SK-N-SH treated with all-trans-retinoic acid at 6 μM for 48 hours (cell line): ENCODE results near the gene IL36A.

Experiments used
- ATAC-seq: fragments of 200-7000 bp; cut with Tn5 transposase; 3 replicates; pipeline ENCODE4 v1.9.1; 2020; ENCODE audit warnings: mild to moderate bottlenecking, moderate library complexity
- ARNTL ChIP-seq: fragments of 450-650 bp; formaldehyde crosslinking; IDR thresholded peaks from 2 replicates; pipeline ENCODE4 v1.5.0; 2020; ENCODE audit warnings: low read depth, mild to moderate bottlenecking, moderate library complexity, borderline replicate concordance
- BACH2 ChIP-seq: fragments of 250-450 bp; sonication (Bioruptor Pico); IDR thresholded peaks from 2 replicates; pipeline ENCODE4 v1.9.0; 2021; ENCODE audit warnings: mild to moderate bottlenecking, borderline replicate concordance
- CSDC2 ChIP-seq: fragments of 250-450 bp; sonication (Bioruptor Pico); IDR thresholded peaks from 2 replicates; pipeline ENCODE4 v1.5.0; 2020; ENCODE audit warnings: mild to moderate bottlenecking, moderate library complexity
- ESRRG ChIP-seq: fragments of 250-450 bp; sonication (Bioruptor Pico); IDR thresholded peaks from 2 replicates; pipeline ENCODE4 v1.6.1; 2021; ENCODE audit warnings: mild to moderate bottlenecking
- ISL1 ChIP-seq: fragments of 250-450 bp; sonication (Bioruptor Pico); IDR thresholded peaks from 2 replicates; pipeline ENCODE4 v2.1.2; 2022; ENCODE audit warnings: mild to moderate bottlenecking, moderate library complexity
- OSR1 ChIP-seq: fragments of 250-450 bp; sonication (Bioruptor Pico); IDR thresholded peaks from 2 replicates; pipeline ENCODE4 v1.8.0; 2022; ENCODE audit warnings: moderate library complexity, mild to moderate bottlenecking, inconsistent platforms
- PPARA ChIP-seq: fragments of 250-450 bp; sonication (Bioruptor Pico); IDR thresholded peaks from 2 replicates; pipeline ENCODE4 v1.5.0; 2020; ENCODE audit warnings: mild to moderate bottlenecking, borderline replicate concordance
- SNAI2 ChIP-seq: fragments of 250-450 bp; sonication (Bioruptor Pico); IDR thresholded peaks from 2 replicates; pipeline ENCODE4 v1.5.0; 2020; ENCODE audit warnings: mild to moderate bottlenecking, moderate library complexity
- TCF4 ChIP-seq: fragments of 250-450 bp; sonication (Bioruptor Pico); IDR thresholded peaks from 2 replicates; pipeline ENCODE4 v1.8.0; 2021; ENCODE audit warnings: mild to moderate bottlenecking, moderate library complexity, borderline replicate concordance
- TOX ChIP-seq: fragments of 250-450 bp; sonication (Bioruptor Pico); IDR thresholded peaks from 2 replicates; pipeline ENCODE4 v1.8.0; 2021; ENCODE audit warnings: mild to moderate bottlenecking, moderate library complexity, borderline replicate concordance
- ZFP3 ChIP-seq: fragments of 250-450 bp; sonication (Bioruptor Pico); IDR thresholded peaks from 2 replicates; pipeline ENCODE4 v1.5.0; 2020; ENCODE audit warnings: mild to moderate bottlenecking, moderate library complexity
- ZNF70 ChIP-seq: fragments of 450-650 bp; formaldehyde crosslinking; IDR thresholded peaks from 2 replicates; pipeline ENCODE4 v1.5.0; 2020; ENCODE audit warnings: mild to moderate bottlenecking, moderate library complexity
- ZNF8 ChIP-seq: fragments of 450-650 bp; formaldehyde crosslinking; IDR thresholded peaks from 2 replicates; pipeline ENCODE4 v1.5.0; 2020; ENCODE audit warnings: mild to moderate bottlenecking, moderate library complexity
- TF ChIP-seq, protein P1 (sequence below): fragments of 250-450 bp; sonication (Bioruptor Pico); IDR thresholded peaks from 2 replicates; pipeline ENCODE4 v1.8.0; 2020; ENCODE audit warnings: mild to moderate bottlenecking, moderate library complexity, borderline replicate concordance
- TF ChIP-seq, protein P2 (sequence below): fragments of 250-450 bp; sonication (Bioruptor Pico); IDR thresholded peaks from 2 replicates; pipeline ENCODE4 v1.5.0; 2020; ENCODE audit warnings: mild to moderate bottlenecking, moderate library complexity
- TF ChIP-seq, protein P3 (sequence below): fragments of 250-450 bp; sonication (Bioruptor Pico); IDR thresholded peaks from 2 replicates; pipeline ENCODE4 v1.5.1; 2020; ENCODE audit warnings: low read depth, mild to moderate bottlenecking, moderate library complexity
- TF ChIP-seq, protein P4 (sequence below): fragments of 250-450 bp; sonication (Bioruptor Pico); IDR thresholded peaks from 2 replicates; pipeline ENCODE4 v1.8.0; 2021; ENCODE audit warnings: low read depth, mild to moderate bottlenecking, moderate library complexity, borderline replicate concordance
- TF ChIP-seq, protein P5 (sequence below): fragments of 250-450 bp; sonication (Bioruptor Pico); IDR thresholded peaks from 2 replicates; pipeline ENCODE4 v1.5.1; 2021; ENCODE audit warnings: mild to moderate bottlenecking, moderate library complexity

IL36A gene

DNA sequence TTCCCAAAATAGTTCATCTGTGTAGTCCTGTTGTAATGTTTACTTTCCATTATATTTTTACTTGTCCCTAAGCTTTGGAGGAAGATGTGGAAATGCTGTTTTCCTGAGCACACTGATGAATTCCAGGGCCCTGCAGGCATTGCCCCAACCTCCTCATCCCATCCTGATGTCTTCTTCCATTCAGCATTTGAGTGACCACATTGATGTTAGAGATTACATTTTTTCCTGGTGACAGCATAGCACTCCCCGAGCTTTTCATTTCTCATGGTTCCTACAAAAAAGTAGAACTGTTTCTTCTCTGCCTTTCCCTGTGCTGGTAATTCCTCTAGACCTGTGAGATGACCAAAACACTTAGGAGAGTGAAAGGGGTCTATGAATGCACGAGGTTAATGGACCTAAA, 4.8 kb downstream of the IL36A start:
- ATAC-seq = no peak
- TF ChIP-seq ZFP3 (CRISPR knock-in tag) = no peak
- TF ChIP-seq ARNTL (CRISPR knock-in tag) = no peak
- TF ChIP-seq, protein P1, sequence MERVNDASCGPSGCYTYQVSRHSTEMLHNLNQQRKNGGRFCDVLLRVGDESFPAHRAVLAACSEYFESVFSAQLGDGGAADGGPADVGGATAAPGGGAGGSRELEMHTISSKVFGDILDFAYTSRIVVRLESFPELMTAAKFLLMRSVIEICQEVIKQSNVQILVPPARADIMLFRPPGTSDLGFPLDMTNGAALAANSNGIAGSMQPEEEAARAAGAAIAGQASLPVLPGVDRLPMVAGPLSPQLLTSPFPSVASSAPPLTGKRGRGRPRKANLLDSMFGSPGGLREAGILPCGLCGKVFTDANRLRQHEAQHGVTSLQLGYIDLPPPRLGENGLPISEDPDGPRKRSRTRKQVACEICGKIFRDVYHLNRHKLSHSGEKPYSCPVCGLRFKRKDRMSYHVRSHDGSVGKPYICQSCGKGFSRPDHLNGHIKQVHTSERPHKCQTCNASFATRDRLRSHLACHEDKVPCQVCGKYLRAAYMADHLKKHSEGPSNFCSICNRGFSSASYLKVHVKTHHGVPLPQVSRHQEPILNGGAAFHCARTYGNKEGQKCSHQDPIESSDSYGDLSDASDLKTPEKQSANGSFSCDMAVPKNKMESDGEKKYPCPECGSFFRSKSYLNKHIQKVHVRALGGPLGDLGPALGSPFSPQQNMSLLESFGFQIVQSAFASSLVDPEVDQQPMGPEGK (CRISPR knock-in tag) = no peak
- TF ChIP-seq OSR1 (CRISPR knock-in tag) = no peak
- TF ChIP-seq, protein P2, sequence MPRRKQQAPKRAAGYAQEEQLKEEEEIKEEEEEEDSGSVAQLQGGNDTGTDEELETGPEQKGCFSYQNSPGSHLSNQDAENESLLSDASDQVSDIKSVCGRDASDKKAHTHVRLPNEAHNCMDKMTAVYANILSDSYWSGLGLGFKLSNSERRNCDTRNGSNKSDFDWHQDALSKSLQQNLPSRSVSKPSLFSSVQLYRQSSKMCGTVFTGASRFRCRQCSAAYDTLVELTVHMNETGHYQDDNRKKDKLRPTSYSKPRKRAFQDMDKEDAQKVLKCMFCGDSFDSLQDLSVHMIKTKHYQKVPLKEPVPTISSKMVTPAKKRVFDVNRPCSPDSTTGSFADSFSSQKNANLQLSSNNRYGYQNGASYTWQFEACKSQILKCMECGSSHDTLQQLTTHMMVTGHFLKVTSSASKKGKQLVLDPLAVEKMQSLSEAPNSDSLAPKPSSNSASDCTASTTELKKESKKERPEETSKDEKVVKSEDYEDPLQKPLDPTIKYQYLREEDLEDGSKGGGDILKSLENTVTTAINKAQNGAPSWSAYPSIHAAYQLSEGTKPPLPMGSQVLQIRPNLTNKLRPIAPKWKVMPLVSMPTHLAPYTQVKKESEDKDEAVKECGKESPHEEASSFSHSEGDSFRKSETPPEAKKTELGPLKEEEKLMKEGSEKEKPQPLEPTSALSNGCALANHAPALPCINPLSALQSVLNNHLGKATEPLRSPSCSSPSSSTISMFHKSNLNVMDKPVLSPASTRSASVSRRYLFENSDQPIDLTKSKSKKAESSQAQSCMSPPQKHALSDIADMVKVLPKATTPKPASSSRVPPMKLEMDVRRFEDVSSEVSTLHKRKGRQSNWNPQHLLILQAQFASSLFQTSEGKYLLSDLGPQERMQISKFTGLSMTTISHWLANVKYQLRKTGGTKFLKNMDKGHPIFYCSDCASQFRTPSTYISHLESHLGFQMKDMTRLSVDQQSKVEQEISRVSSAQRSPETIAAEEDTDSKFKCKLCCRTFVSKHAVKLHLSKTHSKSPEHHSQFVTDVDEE = no peak
- no peak for TF ChIP-seq TCF4 (CRISPR knock-in tag)
- TF ChIP-seq, protein P3, sequence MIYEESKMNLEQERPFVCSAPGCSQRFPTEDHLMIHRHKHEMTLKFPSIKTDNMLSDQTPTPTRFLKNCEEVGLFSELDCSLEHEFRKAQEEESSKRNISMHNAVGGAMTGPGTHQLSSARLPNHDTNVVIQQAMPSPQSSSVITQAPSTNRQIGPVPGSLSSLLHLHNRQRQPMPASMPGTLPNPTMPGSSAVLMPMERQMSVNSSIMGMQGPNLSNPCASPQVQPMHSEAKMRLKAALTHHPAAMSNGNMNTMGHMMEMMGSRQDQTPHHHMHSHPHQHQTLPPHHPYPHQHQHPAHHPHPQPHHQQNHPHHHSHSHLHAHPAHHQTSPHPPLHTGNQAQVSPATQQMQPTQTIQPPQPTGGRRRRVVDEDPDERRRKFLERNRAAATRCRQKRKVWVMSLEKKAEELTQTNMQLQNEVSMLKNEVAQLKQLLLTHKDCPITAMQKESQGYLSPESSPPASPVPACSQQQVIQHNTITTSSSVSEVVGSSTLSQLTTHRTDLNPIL = no peak
- TF ChIP-seq, protein P4, sequence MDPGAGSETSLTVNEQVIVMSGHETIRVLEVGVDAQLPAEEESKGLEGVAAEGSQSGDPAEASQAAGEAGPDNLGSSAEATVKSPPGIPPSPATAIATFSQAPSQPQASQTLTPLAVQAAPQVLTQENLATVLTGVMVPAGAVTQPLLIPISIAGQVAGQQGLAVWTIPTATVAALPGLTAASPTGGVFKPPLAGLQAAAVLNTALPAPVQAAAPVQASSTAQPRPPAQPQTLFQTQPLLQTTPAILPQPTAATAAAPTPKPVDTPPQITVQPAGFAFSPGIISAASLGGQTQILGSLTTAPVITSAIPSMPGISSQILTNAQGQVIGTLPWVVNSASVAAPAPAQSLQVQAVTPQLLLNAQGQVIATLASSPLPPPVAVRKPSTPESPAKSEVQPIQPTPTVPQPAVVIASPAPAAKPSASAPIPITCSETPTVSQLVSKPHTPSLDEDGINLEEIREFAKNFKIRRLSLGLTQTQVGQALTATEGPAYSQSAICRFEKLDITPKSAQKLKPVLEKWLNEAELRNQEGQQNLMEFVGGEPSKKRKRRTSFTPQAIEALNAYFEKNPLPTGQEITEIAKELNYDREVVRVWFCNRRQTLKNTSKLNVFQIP (CRISPR knock-in tag) = no peak
- no peak for TF ChIP-seq ZNF8 (CRISPR knock-in tag)
- TF ChIP-seq, protein P5, sequence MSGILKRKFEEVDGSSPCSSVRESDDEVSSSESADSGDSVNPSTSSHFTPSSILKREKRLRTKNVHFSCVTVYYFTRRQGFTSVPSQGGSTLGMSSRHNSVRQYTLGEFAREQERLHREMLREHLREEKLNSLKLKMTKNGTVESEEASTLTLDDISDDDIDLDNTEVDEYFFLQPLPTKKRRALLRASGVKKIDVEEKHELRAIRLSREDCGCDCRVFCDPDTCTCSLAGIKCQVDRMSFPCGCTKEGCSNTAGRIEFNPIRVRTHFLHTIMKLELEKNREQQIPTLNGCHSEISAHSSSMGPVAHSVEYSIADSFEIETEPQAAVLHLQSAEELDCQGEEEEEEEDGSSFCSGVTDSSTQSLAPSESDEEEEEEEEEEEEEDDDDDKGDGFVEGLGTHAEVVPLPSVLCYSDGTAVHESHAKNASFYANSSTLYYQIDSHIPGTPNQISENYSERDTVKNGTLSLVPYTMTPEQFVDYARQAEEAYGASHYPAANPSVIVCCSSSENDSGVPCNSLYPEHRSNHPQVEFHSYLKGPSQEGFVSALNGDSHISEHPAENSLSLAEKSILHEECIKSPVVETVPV (CRISPR knock-in tag) = no peak
- TF ChIP-seq BACH2 = no peak
- no peak for TF ChIP-seq PPARA
- TF ChIP-seq, all 23 proteins: peak for 0

DNA sequence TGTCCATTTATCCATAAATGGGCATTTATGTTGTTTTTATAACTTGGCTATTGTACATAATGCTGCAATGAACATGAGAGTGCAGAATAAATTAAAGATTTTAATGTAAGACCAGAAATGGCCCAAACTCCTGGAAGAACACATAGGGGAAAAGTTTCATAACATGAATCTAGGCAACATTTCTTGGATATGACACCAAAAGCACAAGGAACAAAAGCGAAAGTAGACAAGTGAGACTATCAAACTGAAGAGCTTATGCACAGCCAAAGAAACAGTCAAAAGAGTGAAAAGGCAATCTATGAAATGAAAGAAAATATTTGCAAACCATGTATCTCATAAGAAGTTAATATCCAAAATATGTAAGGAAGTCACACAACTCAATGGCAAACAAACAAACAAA, 5.8 kb downstream of the IL36A start:
- no peak for ATAC-seq
- TF ChIP-seq, protein P1 (CRISPR knock-in tag) = no peak
- no peak for TF ChIP-seq ISL1 (CRISPR knock-in tag)
- TF ChIP-seq, all 23 proteins: peak for 0

DNA sequence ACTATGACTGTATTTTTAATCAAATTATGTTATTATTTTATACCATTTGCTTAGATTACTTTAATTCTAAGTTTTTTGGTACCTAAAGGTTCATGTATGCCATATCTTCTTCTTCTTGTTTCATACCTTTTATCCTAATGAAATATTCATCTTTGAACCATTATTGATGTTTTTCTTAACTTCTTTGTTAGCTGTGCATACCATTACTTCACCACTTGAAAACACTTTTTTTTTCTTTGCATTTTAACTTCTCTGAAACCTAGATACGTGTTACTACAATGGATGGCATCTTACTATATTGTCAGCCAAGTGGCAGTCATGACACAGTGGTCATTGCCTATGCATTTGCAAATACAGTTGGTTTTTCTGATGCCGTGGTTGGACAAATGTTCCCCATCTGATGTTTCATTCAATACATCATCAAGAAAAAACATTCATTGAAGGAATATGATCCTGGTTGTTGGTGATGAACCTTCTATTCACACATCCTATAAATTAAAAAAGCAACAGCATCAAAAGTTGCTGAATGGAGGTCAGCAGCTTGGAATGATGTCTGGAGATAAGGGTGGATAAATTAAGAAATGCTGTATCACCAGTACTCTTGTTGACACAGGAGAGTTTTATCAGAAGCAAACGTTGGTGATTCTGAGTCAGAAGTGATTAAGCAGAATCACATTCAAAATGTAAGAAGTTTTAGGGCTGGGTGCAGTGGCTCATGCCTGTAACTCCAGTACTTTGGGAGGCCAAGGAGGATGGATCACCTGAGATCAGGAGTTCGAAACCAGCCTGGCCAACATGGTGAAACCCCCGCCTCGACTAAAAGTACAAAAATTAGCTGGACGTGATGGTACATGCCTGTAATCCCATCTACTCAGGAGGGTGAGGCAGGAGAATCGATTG, 7.4 kb downstream of the IL36A start:
- no peak for ATAC-seq
- TF ChIP-seq, protein P5 (CRISPR knock-in tag) = no peak
- TF ChIP-seq ESRRG (CRISPR knock-in tag) (no peak), TOX (CRISPR knock-in tag) (no peak), ARNTL (CRISPR knock-in tag) (no peak), BACH2 (no peak), TCF4 (CRISPR knock-in tag) (no peak), ISL1 (CRISPR knock-in tag) (no peak), ZNF70 (no peak), SNAI2 (no peak), CSDC2 (no peak)
- TF ChIP-seq, protein P4 (CRISPR knock-in tag) = no peak
- TF ChIP-seq, protein P1 (CRISPR knock-in tag) = no peak
